A549 (cell line): Measurements from ENCODE around the gene CERS3. TPM values are rescaled to one million over a fixed set of nuclear protein-coding genes. Genes with fewer than 3 reads are reported as not detected.
A peak's percentile ranks its signal among the peaks of the same experiment; 100 is the strongest.

Experiments used
- ATAC-seq, 2 experiments: fragments of 200-7000 bp in 1 of 2; fragments of >200 bp in 1 of 2; cut with Nextera tagmentation in 1 of 2; cut with Tn5 transposase in 1 of 2; 3 replicates each; pipeline versions ENCODE4 v1.8.0 to v1.9.1; 2018 to 2020; ENCODE audit warnings: mild to moderate bottlenecking in 1 of 2, moderate library complexity in 1 of 2
- CTCF ChIA-PET: fragments of 300-600 bp; sonication (Branson Sonifier 250); formaldehyde crosslinking; extraction: SDS; loops from one replicate; lab custom pipeline; 2021; ENCODE audit warnings: antibody characterized with exemption, inconsistent platforms; lab: Yijun Ruan, JAX
- POLR2A ChIA-PET: fragments of 350-600 bp; formaldehyde crosslinking; extraction: SDS; loops from one replicate; lab custom pipeline; 2021; ENCODE audit warnings: antibody characterized with exemption, inconsistent platforms; lab: Yijun Ruan, JAX
- DNase-seq, 2 experiments: peaks; one replicate each; pipeline versions ENCODE4 v3.0.0 to v3.0.0-alpha.2; 2011 to 2016; ENCODE audit warnings: low read depth in 1 of 2, low spot score in 1 of 2
- FAIRE-seq: peaks from 2 replicates; lab custom pipeline; 2011; peaks lifted over from hg19 to GRCh38; lab: Jason Lieb, UNC
- H3K27ac ChIP-seq, 2 experiments: fragments of >200 bp; sonication (Bioruptor Twin); formaldehyde crosslinking; 3 replicates each; pipeline ENCODE4 v1.5.1; 2016 to 2017
- H3K4me1 ChIP-seq: fragments of >200 bp; sonication (Bioruptor Twin); formaldehyde crosslinking; 3 replicates; pipeline ENCODE4 v1.6.1; 2016
- H3K4me2 ChIP-seq: fragments of >200 bp; sonication (Bioruptor Twin); formaldehyde crosslinking; 3 replicates; pipeline ENCODE4 v1.6.1; 2016
- H3K4me3 ChIP-seq: fragments of >200 bp; sonication (Bioruptor Twin); formaldehyde crosslinking; 3 replicates; pipeline ENCODE4 v1.5.1; 2016
- H3K9me3 ChIP-seq: fragments of >200 bp; sonication (Bioruptor Twin); formaldehyde crosslinking; 3 replicates; pipeline ENCODE4 v1.6.1; 2016
- BCL3 ChIP-seq: fragments of >200 bp; sonication (Bioruptor Twin); formaldehyde crosslinking; IDR thresholded peaks from 3 replicates; pipeline ENCODE4 v1.6.1; 2016
- E2F6 ChIP-seq: IDR thresholded peaks from 2 replicates; pipeline ENCODE4 v1.6.1; 2012; ENCODE audit warnings: low read depth, borderline replicate concordance
- EHMT2 ChIP-seq: fragments of 200-600 bp; sonication (generic); IDR thresholded peaks from 2 replicates; pipeline ENCODE4 v1.6.1; 2016; ENCODE audit warnings: antibody characterized with exemption, low read depth, mild to moderate bottlenecking, moderate library complexity
- EP300 ChIP-seq, 2 experiments: fragments of >200 bp; sonication (Bioruptor Twin); formaldehyde crosslinking; IDR thresholded peaks; 2 replicates in 1 of 2; 3 replicates in 1 of 2; pipeline ENCODE4 v1.6.1; 2016 to 2017
- FOSL2 ChIP-seq, 2 experiments: fragments of 450-650 bp in 1 of 2; fragments of >200 bp in 1 of 2; sonication (Bioruptor Twin) in 1 of 2; formaldehyde crosslinking; IDR thresholded peaks; 2 replicates each; pipeline versions ENCODE4 v1.5.0 to v1.6.1; 2016 to 2020; ENCODE audit warnings: mild to moderate bottlenecking in 1 of 2, moderate library complexity in 1 of 2
- HES2 ChIP-seq: fragments of >200 bp; sonication (Bioruptor Twin); formaldehyde crosslinking; IDR thresholded peaks from 2 replicates; pipeline ENCODE4 v1.6.1; 2016
- JUNB ChIP-seq: fragments of >200 bp; sonication (Bioruptor Twin); formaldehyde crosslinking; IDR thresholded peaks from 2 replicates; pipeline ENCODE4 v1.6.1; 2016
- KDM1A ChIP-seq: fragments of 200-600 bp; sonication (generic); IDR thresholded peaks from 2 replicates; pipeline ENCODE4 v1.6.1; 2016; ENCODE audit warnings: low read depth, mild to moderate bottlenecking
- MAFK ChIP-seq: fragments of 450-650 bp; IDR thresholded peaks from 2 replicates; pipeline ENCODE4 v1.6.1; 2014; ENCODE audit not compliant: partially characterized antibody
- RAD21 ChIP-seq, 2 experiments: fragments of >200 bp in 1 of 2; sonication (Bioruptor Twin) in 1 of 2; formaldehyde crosslinking in 1 of 2; IDR thresholded peaks in 1 of 2; conservative IDR thresholded peaks in 1 of 2; 2 replicates in 1 of 2; 3 replicates in 1 of 2; pipeline ENCODE4 v1.6.1; 2012 to 2018; ENCODE audit warnings: inconsistent platforms in 1 of 2
- RFX5 ChIP-seq: fragments of 450-650 bp; IDR thresholded peaks from 2 replicates; pipeline ENCODE4 v1.7.1; 2014; ENCODE audit warnings: antibody characterized with exemption, mild to moderate bottlenecking, moderate library complexity
- SMC3 ChIP-seq: fragments of >200 bp; sonication (Bioruptor Twin); formaldehyde crosslinking; IDR thresholded peaks from 3 replicates; pipeline ENCODE4 v1.6.1; 2018; ENCODE audit warnings: inconsistent platforms
- TFCP2L1 ChIP-seq: fragments of 250-450 bp; sonication (Bioruptor Pico); IDR thresholded peaks from 2 replicates; pipeline ENCODE4 v1.5.0; 2021; ENCODE audit warnings: mild to moderate bottlenecking
- ZC3H11A ChIP-seq: fragments of 450-650 bp; IDR thresholded peaks from 2 replicates; pipeline ENCODE4 v1.6.1; 2014; ENCODE audit warnings: antibody characterized with exemption, mild to moderate bottlenecking
- WGBS: methylation state at CpG from one replicate; pipeline ENCODE4 v1.1.6; 2017; ENCODE audit errors: missing lambda C conversion rate; 5-methylcytosine and 5-hydroxymethylcytosine counted together
- polyA plus RNA-seq, 4 experiments: library from polyadenylated mRNA; depleted of rRNA in 3 of 4; stranded (reverse); fragments of >200 nt; fragmentation: RNase III in 1 of 4; extraction: RNeasy Plus Mini Kit Qiagen cat#74134 plus additional on column Dnase treatment in 1 of 4; gene quantifications; 2 replicates in 3 of 4; 3 replicates in 1 of 4; pipeline ENCODE4 v1.2.3, GENCODE V29; 2011 to 2017
- TF ChIP-seq, protein P1 (sequence below): fragments of 250-450 bp; sonication (Bioruptor Pico); IDR thresholded peaks from 2 replicates; pipeline ENCODE4 v1.5.0; 2020; ENCODE audit warnings: low read depth, mild to moderate bottlenecking, moderate library complexity
- TF ChIP-seq, protein P2 (sequence below): fragments of >200 bp; sonication (Bioruptor Twin); formaldehyde crosslinking; IDR thresholded peaks from 3 replicates; pipeline ENCODE4 v1.5.1; 2016

Gene CERS3
- polyA plus RNA-seq, 2 of the 4 experiments (the other 2 are of a cell fraction), result not detected

DNA sequence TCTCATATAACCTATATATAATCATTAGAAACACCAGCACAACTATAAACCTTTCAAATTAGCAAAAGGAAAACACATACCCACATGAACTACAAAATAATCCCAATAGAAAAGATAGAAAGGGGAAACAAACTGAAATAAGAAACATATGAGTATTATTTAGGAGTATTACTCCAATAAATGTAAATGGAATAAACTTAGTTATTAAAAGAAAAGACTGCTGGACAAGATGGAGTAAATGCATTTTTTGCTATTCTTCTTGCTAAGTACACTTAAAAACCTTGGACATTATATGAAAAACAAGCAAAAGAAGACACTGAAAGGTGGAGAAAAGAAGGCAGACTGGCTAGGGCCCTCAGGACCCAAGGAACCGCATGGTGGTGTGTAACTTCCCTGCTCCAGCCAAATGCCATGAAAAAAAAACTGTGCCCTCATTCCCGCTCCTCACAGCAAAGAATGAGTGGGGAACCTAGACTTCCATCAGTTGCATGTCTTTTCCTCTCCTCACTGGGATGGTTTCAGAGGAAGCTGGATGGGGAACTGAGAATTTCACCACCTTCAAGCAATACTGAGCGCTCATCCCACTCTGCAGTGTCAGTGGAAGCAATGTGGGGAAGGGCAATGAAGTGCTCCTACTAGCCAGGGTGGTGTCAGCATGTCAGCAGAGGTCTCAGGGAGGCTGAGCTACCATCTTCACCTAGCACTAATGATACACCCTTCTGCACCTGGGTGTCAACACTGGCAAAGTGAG is 143.3 kb downstream of the CERS3 start:
- TF ChIP-seq SMC3, result no peak
- H3K4me2 ChIP-seq, result no peak overlapping the region
- no peak overlapping the region for H3K27ac ChIP-seq
- WGBS, result 16% methylated on average over 3 of the region's 3 CpGs
- no peaks in the 10 kb centered on the region for H3K4me1 ChIP-seq
- H3K9me3 ChIP-seq, result peaks cover 26% of the 10 kb centered on the region; the same call in 2 of the 3 replicates
- FAIRE-seq (no peak), ATAC-seq (no peak), DNase-seq (no peak)
- ChIA-PET CTCF (interaction anchor here (0.7 to 9.7 kb wide), 4 partner anchors 37 to 1113 kb away, joined by 3 to 291 read pairs (median 4); partner anchors contain the start of gene ADAMTS17), POLR2A (no interaction called here)
- no peak overlapping the region for H3K4me3 ChIP-seq

DNA sequence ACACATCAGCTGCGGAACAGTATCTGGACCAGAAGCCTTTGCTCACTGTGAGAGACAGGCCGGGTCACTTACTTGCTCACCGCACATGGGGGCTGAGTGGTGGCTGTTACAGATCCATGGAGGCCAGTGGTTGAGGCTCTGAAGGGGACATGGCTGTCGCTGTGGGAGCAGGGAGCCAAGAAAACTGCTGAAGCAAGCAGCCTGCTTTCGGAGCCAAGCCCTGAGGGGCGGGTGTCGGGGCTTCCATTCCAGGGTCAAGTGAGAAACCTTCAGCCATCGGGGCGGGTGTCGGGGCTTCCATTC is 144.7 kb downstream of the CERS3 start:
- no peak overlapping the region for H3K4me2 ChIP-seq
- H3K9me3 ChIP-seq, result peaks cover 26% of the 10 kb centered on the region; the same call in 2 of the 3 replicates
- WGBS, result 32% methylated on average over 10 of the region's 10 CpGs
- no peak overlapping the region for H3K4me3 ChIP-seq
- no peaks in the 10 kb centered on the region for H3K4me1 ChIP-seq
- CTCF ChIA-PET, result interaction anchor here (0.6 to 9.7 kb wide), 22 partner anchors 9 to 1112 kb away, joined by 3 to 291 read pairs (median 6); partner anchors contain the start of gene ADAMTS17
- ATAC-seq (peak in 1 of 2 experiments; percentile 63; a peak in 3 of 6 replicates), DNase-seq (no peak)
- TF ChIP-seq BCL3, result no peak
- TF ChIP-seq JUNB, result no peak
- TF ChIP-seq KDM1A, result no peak
- TF ChIP-seq TFCP2L1 (CRISPR knock-in tag), result no peak
- no peak for TF ChIP-seq FOSL2 (IDR thresholded peaks at IDR 0.05)
- no peak for TF ChIP-seq FOSL2 (CRISPR knock-in tag; IDR thresholded peaks at IDR 0.05)
- TF ChIP-seq ZC3H11A, result no peak
- TF ChIP-seq, all 56 proteins: peak for 0
- POLR2A ChIA-PET, result interaction anchor here (1.8 kb wide), 1 partner anchor 34 kb away, joined by 15 read pairs; no protein-coding TSS in a partner anchor
- no peak for FAIRE-seq
- no peak overlapping the region for H3K27ac ChIP-seq

GRCh38 chr15:100383302-100384107 is 145.2 kb downstream of the CERS3 start:
- Histone ChIP-seq H3K27ac (no peak overlapping the region), H3K4me3 (no peak overlapping the region), H3K4me2 (no peak overlapping the region), H3K9me3 (peaks cover 26% of the 10 kb centered on the region; the same call in 2 of the 3 replicates), H3K4me1 (no peaks in the 10 kb centered on the region)
- CTCF ChIA-PET, result interaction anchor here (0.6 to 9.7 kb wide), 23 partner anchors 9 to 1111 kb away, joined by 3 to 291 read pairs (median 6); partner anchors contain the start of gene ADAMTS17
- TF ChIP-seq, protein P1, sequence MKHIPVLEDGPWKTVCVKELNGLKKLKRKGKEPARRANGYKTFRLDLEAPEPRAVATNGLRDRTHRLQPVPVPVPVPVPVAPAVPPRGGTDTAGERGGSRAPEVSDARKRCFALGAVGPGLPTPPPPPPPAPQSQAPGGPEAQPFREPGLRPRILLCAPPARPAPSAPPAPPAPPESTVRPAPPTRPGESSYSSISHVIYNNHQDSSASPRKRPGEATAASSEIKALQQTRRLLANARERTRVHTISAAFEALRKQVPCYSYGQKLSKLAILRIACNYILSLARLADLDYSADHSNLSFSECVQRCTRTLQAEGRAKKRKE (CRISPR knock-in tag), result no peak
- no peak for TF ChIP-seq HES2
- TF ChIP-seq, protein P2, sequence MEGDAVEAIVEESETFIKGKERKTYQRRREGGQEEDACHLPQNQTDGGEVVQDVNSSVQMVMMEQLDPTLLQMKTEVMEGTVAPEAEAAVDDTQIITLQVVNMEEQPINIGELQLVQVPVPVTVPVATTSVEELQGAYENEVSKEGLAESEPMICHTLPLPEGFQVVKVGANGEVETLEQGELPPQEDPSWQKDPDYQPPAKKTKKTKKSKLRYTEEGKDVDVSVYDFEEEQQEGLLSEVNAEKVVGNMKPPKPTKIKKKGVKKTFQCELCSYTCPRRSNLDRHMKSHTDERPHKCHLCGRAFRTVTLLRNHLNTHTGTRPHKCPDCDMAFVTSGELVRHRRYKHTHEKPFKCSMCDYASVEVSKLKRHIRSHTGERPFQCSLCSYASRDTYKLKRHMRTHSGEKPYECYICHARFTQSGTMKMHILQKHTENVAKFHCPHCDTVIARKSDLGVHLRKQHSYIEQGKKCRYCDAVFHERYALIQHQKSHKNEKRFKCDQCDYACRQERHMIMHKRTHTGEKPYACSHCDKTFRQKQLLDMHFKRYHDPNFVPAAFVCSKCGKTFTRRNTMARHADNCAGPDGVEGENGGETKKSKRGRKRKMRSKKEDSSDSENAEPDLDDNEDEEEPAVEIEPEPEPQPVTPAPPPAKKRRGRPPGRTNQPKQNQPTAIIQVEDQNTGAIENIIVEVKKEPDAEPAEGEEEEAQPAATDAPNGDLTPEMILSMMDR, result peak; percentile 74
- TF ChIP-seq RAD21 (conservative IDR thresholded peaks at IDR 0.05 in 1 of 2, IDR thresholded peaks at IDR 0.05 in 1 of 2), result peak; percentile 80 to 87
- TF ChIP-seq SMC3, result peak; percentile 90
- TF ChIP-seq MAFK, result no peak
- TF ChIP-seq EHMT2, result no peak
- TF ChIP-seq RFX5, result no peak
- TF ChIP-seq E2F6, result no peak
- TF ChIP-seq EP300 (IDR thresholded peaks at IDR 0.05), result no peak
- ATAC-seq, result peak; percentile 86 to 93
- 7% methylated on average over 3 of the region's 3 CpGs for WGBS
- DNase-seq, result peak; percentile 39 to 64
- POLR2A ChIA-PET, result interaction anchor here (1.8 kb wide), 1 partner anchor 33 kb away, joined by 15 read pairs; no protein-coding TSS in a partner anchor
- no peak for FAIRE-seq
